HEK293 (cell line): ENCODE data around the gene TMEM213.

ENCODE experiments used
- PRDM1 ChIP-seq: fragments of 450-650 bp; formaldehyde crosslinking; IDR thresholded peaks from 2 replicates; pipeline ENCODE4; 2016; ENCODE audit warnings: missing biosample characterization, missing genetic modification characterization
- ZNF530 ChIP-seq: fragments of 450-650 bp; formaldehyde crosslinking; IDR thresholded peaks from 2 replicates; pipeline ENCODE4 v1.5.1; 2016; ENCODE audit warnings: low read depth, missing biosample characterization, missing genetic modification characterization
- ZNF558 ChIP-seq: fragments of 450-650 bp; formaldehyde crosslinking; IDR thresholded peaks from 2 replicates; pipeline ENCODE4 v1.5.1; 2016; ENCODE audit warnings: missing biosample characterization, missing genetic modification characterization
- TF ChIP-seq, protein P1 (sequence below): fragments of 450-650 bp; formaldehyde crosslinking; IDR thresholded peaks from 2 replicates; pipeline ENCODE4 v1.5.1; 2016; ENCODE audit warnings: missing biosample characterization, missing genetic modification characterization

DNA sequence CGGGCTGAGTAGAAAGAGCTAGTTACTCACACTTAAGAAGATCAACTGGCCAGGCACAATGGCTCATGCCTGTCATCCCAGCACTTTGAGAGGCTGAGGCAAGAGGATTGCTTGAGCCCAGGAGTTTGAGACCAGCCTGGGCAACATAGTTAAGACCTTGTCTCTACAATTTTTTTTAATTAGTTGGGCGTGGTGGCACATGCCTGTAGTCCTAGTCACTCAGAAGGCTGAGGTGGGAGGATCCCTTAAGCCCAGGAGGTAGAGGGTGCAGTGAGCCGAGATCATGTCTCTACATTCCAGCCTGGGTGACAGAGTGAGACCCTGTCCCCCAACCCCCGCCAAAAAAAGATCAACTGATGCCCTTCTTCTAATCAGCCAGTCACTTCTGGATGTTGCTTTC is 74.8 kb downstream of the TMEM213 start:
- no peak for TF ChIP-seq PRDM1 (tag by site-specific recombination)
- no peak for TF ChIP-seq ZNF530 (tag by site-specific recombination)
- TF ChIP-seq ZNF558 (tag by site-specific recombination) = no peak
- TF ChIP-seq, protein P1, sequence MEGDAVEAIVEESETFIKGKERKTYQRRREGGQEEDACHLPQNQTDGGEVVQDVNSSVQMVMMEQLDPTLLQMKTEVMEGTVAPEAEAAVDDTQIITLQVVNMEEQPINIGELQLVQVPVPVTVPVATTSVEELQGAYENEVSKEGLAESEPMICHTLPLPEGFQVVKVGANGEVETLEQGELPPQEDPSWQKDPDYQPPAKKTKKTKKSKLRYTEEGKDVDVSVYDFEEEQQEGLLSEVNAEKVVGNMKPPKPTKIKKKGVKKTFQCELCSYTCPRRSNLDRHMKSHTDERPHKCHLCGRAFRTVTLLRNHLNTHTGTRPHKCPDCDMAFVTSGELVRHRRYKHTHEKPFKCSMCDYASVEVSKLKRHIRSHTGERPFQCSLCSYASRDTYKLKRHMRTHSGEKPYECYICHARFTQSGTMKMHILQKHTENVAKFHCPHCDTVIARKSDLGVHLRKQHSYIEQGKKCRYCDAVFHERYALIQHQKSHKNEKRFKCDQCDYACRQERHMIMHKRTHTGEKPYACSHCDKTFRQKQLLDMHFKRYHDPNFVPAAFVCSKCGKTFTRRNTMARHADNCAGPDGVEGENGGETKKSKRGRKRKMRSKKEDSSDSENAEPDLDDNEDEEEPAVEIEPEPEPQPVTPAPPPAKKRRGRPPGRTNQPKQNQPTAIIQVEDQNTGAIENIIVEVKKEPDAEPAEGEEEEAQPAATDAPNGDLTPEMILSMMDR (tag by site-specific recombination) = no peak
